HEK293 (cell line): ENCODE data around the gene DHRS12.

Experiments
- CTCF ChIP-seq: fragments of 450-650 bp; formaldehyde crosslinking; IDR thresholded peaks from 2 replicates; pipeline ENCODE4 v1.5.1; 2016; ENCODE audit warnings: missing biosample characterization, missing genetic modification characterization
- GLI2 ChIP-seq: fragments of 450-650 bp; formaldehyde crosslinking; IDR thresholded peaks from 2 replicates; pipeline ENCODE4; 2017; ENCODE audit warnings: missing biosample characterization, missing genetic modification characterization, low read depth, borderline replicate concordance
- REPIN1 ChIP-seq: fragments of 450-650 bp; formaldehyde crosslinking; IDR thresholded peaks from 2 replicates; pipeline ENCODE4 v1.5.1; 2017; ENCODE audit warnings: missing biosample characterization, missing genetic modification characterization, low read depth
- TCF7L2 ChIP-seq: IDR thresholded peaks from 2 replicates; pipeline ENCODE4 v1.6.1; 2011; ENCODE audit warnings: low read depth, mild to moderate bottlenecking, inconsistent platforms, low read length, moderate library complexity, borderline replicate concordance
- ZBTB8A ChIP-seq: fragments of 450-650 bp; formaldehyde crosslinking; IDR thresholded peaks from 2 replicates; pipeline ENCODE4 v1.5.1; 2016; ENCODE audit warnings: missing biosample characterization, missing genetic modification characterization
- ZNF830 ChIP-seq: fragments of 450-650 bp; IDR thresholded peaks from 2 replicates; pipeline ENCODE4 v1.5.0; 2018; ENCODE audit warnings: missing biosample characterization, missing genetic modification characterization, low read depth, mild to moderate bottlenecking, moderate library complexity
- TF ChIP-seq, protein P1 (sequence below): sonication (generic); formaldehyde crosslinking; IDR thresholded peaks from 2 replicates; pipeline ENCODE4 v1.8.1; 2022; ENCODE audit warnings: mild to moderate bottlenecking, moderate library complexity, missing genetic modification reagents
- TF ChIP-seq, protein P2 (sequence below): fragments of 450-650 bp; formaldehyde crosslinking; IDR thresholded peaks from 2 replicates; pipeline ENCODE4 v1.5.1; 2016; ENCODE audit warnings: missing biosample characterization, missing genetic modification characterization

- TF ChIP-seq CTCF (tag by site-specific recombination), result no peak
- TF ChIP-seq, protein P1, sequence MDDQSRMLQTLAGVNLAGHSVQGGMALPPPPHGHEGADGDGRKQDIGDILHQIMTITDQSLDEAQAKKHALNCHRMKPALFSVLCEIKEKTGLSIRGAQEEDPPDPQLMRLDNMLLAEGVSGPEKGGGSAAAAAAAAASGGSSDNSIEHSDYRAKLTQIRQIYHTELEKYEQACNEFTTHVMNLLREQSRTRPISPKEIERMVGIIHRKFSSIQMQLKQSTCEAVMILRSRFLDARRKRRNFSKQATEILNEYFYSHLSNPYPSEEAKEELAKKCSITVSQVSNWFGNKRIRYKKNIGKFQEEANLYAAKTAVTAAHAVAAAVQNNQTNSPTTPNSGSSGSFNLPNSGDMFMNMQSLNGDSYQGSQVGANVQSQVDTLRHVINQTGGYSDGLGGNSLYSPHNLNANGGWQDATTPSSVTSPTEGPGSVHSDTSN (CRISPR knock-in tag), result no peak
- no peak for TF ChIP-seq ZBTB8A (tag by site-specific recombination)
- no peak for TF ChIP-seq ZNF830 (tag by site-specific recombination)
- TF ChIP-seq, protein P2, sequence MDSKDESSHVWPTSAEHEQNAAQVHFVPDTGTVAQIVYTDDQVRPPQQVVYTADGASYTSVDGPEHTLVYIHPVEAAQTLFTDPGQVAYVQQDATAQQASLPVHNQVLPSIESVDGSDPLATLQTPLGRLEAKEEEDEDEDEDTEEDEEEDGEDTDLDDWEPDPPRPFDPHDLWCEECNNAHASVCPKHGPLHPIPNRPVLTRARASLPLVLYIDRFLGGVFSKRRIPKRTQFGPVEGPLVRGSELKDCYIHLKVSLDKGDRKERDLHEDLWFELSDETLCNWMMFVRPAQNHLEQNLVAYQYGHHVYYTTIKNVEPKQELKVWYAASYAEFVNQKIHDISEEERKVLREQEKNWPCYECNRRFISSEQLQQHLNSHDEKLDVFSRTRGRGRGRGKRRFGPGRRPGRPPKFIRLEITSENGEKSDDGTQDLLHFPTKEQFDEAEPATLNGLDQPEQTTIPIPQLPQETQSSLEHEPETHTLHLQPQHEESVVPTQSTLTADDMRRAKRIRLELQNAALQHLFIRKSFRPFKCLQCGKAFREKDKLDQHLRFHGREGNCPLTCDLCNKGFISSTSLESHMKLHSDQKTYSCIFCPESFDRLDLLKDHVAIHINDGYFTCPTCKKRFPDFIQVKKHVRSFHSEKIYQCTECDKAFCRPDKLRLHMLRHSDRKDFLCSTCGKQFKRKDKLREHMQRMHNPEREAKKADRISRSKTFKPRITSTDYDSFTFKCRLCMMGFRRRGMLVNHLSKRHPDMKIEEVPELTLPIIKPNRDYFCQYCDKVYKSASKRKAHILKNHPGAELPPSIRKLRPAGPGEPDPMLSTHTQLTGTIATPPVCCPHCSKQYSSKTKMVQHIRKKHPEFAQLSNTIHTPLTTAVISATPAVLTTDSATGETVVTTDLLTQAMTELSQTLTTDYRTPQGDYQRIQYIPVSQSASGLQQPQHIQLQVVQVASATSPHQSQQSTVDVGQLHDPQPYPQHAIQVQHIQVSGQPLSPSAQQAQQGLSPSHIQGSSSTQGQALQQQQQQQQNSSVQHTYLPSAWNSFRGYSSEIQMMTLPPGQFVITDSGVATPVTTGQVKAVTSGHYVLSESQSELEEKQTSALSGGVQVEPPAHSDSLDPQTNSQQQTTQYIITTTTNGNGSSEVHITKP, result no peak
- no peak for TF ChIP-seq REPIN1 (tag by site-specific recombination)
- no peak for TF ChIP-seq GLI2 (tag by site-specific recombination)
- TF ChIP-seq TCF7L2, result no peak
Observed at GRCh38 chr13:51805925-51806324, 2.0 kb upstream of the DHRS12 start.
